Colonic mucosa (tissue), 4 donors: ENCODE results near the gene URGCP. TPM values are rescaled to one million over a fixed set of nuclear protein-coding genes. Genes with fewer than 3 reads are reported as not detected.
A peak's percentile ranks its signal among the peaks of the same experiment; 100 is the strongest.

Experiments used
- DNase-seq: peaks from one replicate; pipeline ENCODE4 v3.0.0-alpha.2; 2020
- H3K27ac ChIP-seq: fragments of 200-600 bp; one replicate; pipeline ENCODE4 v1.8.0; 2021
- H3K27me3 ChIP-seq: fragments of 200-600 bp; one replicate; pipeline ENCODE4 v1.8.0; 2021
- H3K36me3 ChIP-seq: fragments of 200-600 bp; one replicate; pipeline ENCODE4 v1.8.0; 2021
- H3K4me1 ChIP-seq: fragments of 200-600 bp; one replicate; pipeline ENCODE4 v1.8.0; 2021; ENCODE audit warnings: mild to moderate bottlenecking
- H3K4me3 ChIP-seq: fragments of 200-600 bp; one replicate; pipeline ENCODE4 v1.8.0; 2021
- H3K9ac ChIP-seq, 2 donors: one replicate each; pipeline ENCODE4 v1.7.0; 2013; ENCODE audit warnings: control low read depth in 2 of 2, low read depth in 2 of 2, low read length in 2 of 2
- H3K9me3 ChIP-seq: fragments of 200-600 bp; one replicate; pipeline ENCODE4 v1.8.0; 2021
- CTCF ChIP-seq: fragments of 200-600 bp; IDR thresholded peaks from one replicate; pipeline ENCODE4 v1.8.0; 2022; ENCODE audit warnings: antibody characterized with exemption, mild to moderate bottlenecking
- intact Hi-C: fragments of 100-400 bp; cut with DNase I; formaldehyde crosslinking; loops from one replicate; pipeline ENCODE4 v1.14.1; 2022
- total RNA-seq, 2 donors: library from RNA; stranded (reverse); fragmentation: NEBNext Ultra II Directional in 1 of 2; extraction: Animal tissue kit (Norgen Biotek cat#: 25700) in 1 of 2; gene quantifications; one replicate each; pipeline ENCODE4 v1.2.1, GENCODE V29; 2021
- donor health status: healthy.
- donor health status: DM: no; HTN: no; CAD: no.
- donor health status: DM: no; HTN: no; CAD: no.

URGCP gene
- total RNA-seq, 2 donors from 2014 or later = 45.5 to 65.7 TPM

GRCh38 chr7:43944286-43944685 is 37.9 kb upstream of the URGCP start:
- intact Hi-C loops = no loop called here
- TF ChIP-seq CTCF = no peak
- H3K9ac ChIP-seq = no peak overlapping the region
- no peaks in the 10 kb centered on the region for H3K27me3 ChIP-seq
- no peak overlapping the region for H3K27ac ChIP-seq
- H3K9me3 ChIP-seq = no peaks in the 10 kb centered on the region
- peaks cover 4% of the 10 kb centered on the region for H3K4me1 ChIP-seq
- no peak overlapping the region for H3K4me3 ChIP-seq
- DNase-seq = no peak
- no peaks in the 10 kb centered on the region for H3K36me3 ChIP-seq

DNA sequence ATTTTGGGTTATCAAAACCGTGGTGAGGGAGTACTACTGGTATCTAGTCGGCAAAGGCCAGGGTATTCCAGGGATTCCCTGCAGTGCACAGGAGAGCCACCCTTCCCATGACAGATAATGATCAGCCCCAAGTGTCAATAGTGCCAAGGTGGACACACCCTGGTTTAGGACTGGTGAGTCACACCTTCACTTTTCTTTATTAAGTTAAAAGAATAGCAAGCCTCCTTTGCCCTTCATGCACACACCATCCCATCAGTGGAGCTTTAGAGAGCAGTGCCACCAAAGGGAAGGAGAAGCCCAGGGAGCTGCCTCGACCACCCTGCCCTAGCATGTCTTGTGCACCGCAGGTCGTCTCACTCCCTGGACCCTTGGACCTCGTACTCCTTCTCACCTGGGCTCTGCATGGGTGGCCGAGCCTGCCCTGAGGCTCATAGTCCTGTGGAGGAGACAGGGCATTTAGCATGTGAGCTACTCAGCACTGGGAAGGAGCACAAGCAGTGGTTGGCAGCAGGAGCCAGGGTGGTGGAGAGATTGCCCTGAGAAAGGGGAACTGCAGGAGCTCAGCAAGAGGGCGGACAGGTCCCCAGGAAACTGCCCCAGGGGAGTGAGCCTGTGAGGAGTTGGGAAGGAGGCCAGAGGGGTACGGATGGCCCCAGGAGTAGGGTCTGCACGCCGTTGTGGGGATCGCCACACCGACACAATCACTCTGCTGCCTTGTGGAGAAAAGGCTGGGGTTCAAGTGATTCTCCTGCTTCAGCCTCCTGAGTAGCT is 37.2 kb upstream of the URGCP start:
- H3K27ac ChIP-seq = no peak overlapping the region
- intact Hi-C loops = no loop called here
- TF ChIP-seq CTCF = no peak
- H3K36me3 ChIP-seq = no peaks in the 10 kb centered on the region
- no peaks in the 10 kb centered on the region for H3K27me3 ChIP-seq
- peaks cover 4% of the 10 kb centered on the region for H3K4me1 ChIP-seq
- no peak overlapping the region for H3K4me3 ChIP-seq
- peak; percentile 34 for DNase-seq
- H3K9ac ChIP-seq = no peak overlapping the region
- no peaks in the 10 kb centered on the region for H3K9me3 ChIP-seq

DNA sequence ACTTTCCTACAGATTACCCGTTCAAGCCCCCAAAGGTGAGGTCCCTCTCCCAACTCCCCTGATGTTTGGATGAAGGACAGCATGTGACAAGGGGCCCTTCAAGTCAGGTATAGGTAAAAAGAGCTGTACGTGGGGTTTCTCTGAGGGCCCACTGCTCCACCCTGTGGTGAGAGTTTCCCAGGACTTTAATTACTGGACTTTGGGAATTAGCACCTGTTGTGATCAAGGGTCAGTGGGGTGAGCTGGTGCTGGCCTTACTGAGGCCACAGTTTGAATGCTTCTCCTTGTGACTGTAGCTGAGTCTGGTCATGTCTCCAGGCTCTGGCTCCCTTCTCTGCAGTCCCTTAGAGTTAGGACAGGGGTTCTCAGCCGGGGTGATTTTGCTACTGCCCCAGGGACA is 36.6 kb upstream of the URGCP start:
- Histone ChIP-seq H3K4me3 (no peak overlapping the region), H3K9me3 (no peaks in the 10 kb centered on the region), H3K36me3 (no peaks in the 10 kb centered on the region), H3K4me1 (peaks cover 4% of the 10 kb centered on the region), H3K27ac (no peak overlapping the region), H3K27me3 (no peaks in the 10 kb centered on the region), H3K9ac (no peak overlapping the region)
- no peak for TF ChIP-seq CTCF
- intact Hi-C loops = no loop called here
- DNase-seq = no peak

GRCh38 chr7:43942250-43942649 is 35.9 kb upstream of the URGCP start:
- no peak for DNase-seq
- intact Hi-C loops = no loop called here
- Histone ChIP-seq H3K9ac (no peak overlapping the region), H3K27ac (no peak overlapping the region), H3K4me1 (peaks cover 4% of the 10 kb centered on the region), H3K36me3 (no peaks in the 10 kb centered on the region), H3K9me3 (no peaks in the 10 kb centered on the region), H3K4me3 (no peak overlapping the region), H3K27me3 (no peaks in the 10 kb centered on the region)
- TF ChIP-seq CTCF = no peak

DNA sequence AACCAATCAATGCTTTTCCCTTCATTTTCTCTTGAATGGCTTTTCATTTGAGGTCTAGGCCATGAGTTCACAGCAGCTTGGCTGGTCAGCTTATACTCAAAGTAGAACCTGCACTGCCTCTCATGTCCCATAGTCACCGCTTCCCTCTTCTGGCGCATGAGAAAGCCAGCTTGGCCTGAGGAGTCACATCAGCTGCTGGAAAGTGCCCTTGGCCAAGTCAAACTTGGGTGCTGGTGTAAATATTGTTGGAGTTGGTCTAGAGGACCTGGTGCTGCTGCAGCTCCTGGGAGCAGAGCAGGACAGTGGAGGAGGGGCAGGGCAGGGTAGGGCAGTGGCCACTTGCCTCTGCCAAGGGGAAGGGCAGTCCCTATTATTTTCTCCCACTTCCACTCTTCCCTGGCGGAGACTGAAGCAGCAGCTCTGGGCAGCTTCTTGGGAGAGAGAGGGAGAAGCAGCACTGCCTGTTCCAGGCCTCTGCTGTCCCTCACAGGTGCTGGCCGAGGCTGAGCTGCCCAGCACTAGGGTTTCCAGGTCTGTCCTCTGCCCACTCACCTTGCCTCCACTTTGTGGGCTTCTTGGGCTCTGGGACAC is 32.6 kb upstream of the URGCP start:
- H3K9ac ChIP-seq = no peak overlapping the region
- intact Hi-C loops = no loop called here
- no peak overlapping the region for H3K4me3 ChIP-seq
- H3K27ac ChIP-seq = no peak overlapping the region
- TF ChIP-seq CTCF = no peak
- DNase-seq = no peak
- H3K36me3 ChIP-seq = no peaks in the 10 kb centered on the region
- H3K4me1 ChIP-seq = peaks cover 4% of the 10 kb centered on the region
- H3K27me3 ChIP-seq = no peaks in the 10 kb centered on the region
- no peaks in the 10 kb centered on the region for H3K9me3 ChIP-seq
